Activated CD4-positive, alpha-beta T cell treated with anti-CD3 and anti-CD28 coated beads, Interleukin-2, amount 50 U/mL, for 4 hours (primary cell): Measurements from ENCODE around the gene MMP14.
"Not testable (repeated sequence)": the region's sequence is repeated elsewhere in the genome, so short reads cannot be mapped to it uniquely, and the experiment has no call there.

Source experiments
- DNase-seq, 2 experiments: peaks; one replicate each; pipeline ENCODE4 v3.0.0-alpha.2; 2020

Gene MMP14

DNA sequence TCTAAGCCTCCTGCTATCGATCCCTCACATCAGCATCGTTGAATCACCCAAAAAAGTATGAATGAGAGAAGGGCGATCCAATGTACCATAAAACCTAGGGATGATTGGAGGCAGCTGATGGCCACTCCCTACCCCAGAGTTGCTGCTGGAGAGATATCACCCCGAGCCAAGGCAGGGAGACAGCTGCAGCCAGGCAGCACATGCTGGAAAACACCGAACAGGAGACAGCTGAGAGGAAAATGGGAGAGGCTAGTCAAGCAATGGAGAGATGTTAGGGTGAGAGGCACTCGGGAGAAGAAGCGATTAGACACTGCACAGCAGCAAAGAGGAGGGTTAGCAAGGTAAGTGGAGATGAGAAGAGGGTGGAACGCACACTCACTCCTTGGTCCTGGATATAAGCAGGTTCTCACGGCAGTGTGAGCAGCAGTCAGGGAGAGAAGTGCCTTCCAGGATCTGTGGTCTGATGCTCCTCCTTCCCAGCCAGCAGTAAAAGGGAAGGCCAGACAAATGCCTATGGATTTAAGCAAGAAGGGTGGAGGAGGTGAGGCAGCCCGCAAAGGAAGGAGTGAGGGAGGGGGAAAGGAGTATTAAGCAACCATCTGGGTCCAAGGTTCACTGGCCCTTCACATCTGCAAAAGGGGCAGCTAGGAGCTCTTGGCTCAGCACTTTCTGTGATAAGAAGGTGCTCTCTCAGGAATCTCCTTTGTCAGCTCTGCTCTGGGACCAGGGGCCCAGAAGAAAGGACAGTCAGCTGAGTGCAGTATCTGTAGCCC is 21.3 kb upstream of the MMP14 start, which contains the start of gene SLC7A7:
Gene SLC7A7 (minus strand): TSS at position 495 of the 773 bp plus-strand sequence. CDS start 2,037 bp downstream, outside the sequence.
- no peak for DNase-seq

DNA sequence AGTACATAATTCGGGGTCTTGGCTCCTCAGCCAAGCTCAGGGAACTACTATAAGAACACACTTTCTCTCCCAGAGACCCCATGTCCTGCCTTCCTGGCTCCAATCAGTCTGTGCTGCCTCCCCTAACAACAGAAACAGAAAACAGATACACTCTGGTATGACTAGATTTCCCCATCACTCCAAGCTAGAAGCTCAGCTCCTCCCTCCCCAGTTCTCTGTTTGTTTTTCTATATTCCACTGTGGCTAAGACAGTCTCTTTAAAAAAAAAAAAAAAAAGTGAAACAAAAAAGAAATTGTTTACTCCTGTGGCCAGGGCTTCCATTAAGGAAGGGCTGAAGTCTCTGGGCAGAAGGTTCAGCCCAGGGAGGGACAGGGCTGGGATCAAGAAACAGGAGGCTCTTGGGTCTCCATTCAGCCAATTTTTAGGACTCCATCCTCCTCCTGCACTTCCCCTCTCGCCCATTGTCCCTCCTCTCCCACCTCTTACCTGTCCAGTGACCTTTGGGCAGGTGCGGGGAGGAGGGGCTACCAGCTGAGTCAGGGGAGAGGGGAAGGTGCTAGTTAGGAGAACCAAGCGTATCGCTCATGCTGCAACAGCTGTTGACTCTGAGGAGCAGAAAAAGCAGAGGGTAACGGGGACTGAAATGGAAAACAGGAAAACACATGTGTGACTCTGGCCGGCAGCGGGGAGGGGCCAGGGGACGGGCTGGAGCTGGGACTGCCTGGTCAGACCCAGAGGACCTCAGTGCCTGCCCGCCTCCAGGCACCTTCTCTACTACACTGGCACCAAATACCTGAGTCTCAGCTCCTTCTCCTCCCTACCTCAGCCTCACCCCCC is 17.0 kb upstream of the MMP14 start:
- DNase-seq = no peak

GRCh38 chr14:22820731-22821130 is 15.7 kb upstream of the MMP14 start:
- DNase-seq = no peak

DNA sequence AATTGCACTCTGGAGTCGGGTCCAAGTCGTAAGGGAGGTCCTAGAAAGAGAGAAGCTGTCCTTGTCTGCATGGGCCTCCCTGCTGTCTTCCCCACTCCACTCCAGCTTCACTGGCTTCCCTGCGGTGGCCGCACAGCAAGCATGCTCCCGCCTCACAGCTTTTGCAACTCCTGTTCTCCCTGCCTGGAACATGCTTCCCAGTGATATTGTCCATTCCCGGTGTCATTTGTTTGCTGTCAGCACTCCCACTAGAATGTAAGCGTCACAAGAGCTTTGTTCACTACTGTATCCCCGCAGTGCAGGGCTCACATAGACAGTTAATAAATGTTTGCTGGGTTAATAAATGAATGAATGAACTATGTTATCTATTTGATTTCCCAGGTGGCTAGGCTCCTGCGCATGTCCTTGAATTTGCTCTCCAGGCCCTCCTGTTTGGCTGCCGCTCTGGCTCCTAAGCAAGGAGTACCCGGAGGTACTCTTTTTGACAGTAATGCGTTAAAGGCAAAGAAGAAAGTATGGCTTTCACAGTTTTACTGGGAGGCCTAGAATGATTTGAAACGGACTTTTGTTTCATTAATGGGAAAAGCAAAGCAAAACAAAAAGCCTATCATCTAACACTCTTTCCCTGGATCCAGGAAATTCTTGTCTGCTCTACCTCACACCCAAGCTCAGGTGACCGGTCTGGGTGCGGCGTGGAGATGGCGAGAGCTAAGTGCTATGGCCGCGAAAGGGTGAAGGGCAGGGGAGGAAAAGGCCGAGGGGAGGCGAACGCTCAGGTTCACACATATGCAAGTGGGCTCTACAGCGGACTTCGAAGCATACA is 15.0 kb upstream of the MMP14 start:
- DNase-seq = no peak

GRCh38 chr14:22822016-22822570 is 14.3 kb upstream of the MMP14 start:
- no peak for DNase-seq

DNA sequence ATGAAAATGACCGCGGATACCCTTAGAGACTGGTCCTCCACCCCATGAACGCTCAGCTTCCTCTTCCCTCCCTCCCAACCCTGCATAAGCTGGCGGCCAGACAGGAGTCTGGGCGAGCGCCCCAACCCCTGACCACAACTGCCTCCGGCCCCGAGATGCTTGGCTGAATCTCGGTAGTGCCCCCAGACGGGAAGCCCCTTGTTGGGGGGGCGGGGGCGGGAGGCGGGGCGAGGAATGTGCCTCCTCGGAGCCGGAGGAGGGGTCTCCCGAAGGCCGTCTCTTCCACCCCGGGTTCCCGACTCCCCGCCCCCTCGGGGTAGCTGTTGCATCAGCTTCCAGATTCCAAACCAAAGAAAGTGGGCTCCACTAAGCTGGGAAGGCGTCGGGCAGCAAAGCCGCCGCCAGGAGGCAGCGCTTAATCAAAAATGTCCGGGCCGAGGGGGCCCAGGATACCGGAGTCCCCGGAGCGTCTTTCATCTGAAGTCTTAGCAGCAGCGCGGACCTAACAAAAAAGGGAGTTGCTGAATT is 13.8 kb upstream of the MMP14 start:
- peak; percentile 60 to 62 for DNase-seq

- no peak for DNase-seq
These were observed 11.6 kb upstream of the MMP14 start for GRCh38 chr14:22824711-22825359.

GRCh38 chr14:22829076-22829660 is 7.2 kb upstream of the MMP14 start:
- DNase-seq = not testable (repeated sequence)

- peak; percentile 87 to 88 for DNase-seq
These were observed 6.5 kb upstream of the MMP14 start, which contains the start of gene MRPL52 for GRCh38 chr14:22829661-22830442. Gene MRPL52, plus strand, starts transcription at chr14:22829887. Its CDS starts 26 bp downstream, at chr14:22829913.

GRCh38 chr14:22830443-22831010 is 5.9 kb upstream of the MMP14 start:
- no peak for DNase-seq

GRCh38 chr14:22835505-22835904 is 880 bp upstream of the MMP14 start:
- DNase-seq = no peak

DNA sequence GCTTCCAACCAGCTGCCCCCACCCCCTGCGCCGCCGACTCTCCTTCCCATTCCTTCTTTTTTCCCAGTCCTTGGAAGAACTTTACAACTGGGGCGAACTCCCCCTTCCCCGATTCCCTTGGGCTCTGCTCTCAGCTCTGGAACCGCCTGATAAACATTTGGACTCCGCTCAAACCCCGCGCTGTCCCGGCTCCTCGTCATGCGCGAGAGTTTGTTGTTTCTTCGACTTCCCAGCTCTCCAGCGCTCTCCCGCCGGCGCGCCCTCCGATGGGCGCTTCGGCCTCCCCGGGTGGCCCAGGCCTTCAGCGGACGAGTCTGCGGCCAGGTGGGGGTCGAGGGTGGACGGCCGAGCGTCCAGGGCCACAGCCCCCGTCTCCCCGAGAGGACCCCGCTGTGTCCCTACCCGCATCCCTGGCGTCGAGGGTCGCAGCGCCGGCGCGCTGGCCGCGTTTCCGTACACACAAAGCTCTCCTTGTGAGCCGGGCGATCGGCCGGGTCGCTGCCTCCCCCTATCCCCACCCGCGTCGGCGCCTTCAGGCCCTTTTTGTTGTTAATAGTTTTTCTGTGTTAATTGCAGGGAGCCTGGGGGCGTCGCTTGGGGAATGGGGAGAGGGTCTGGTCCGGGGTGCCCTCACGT is 847 bp downstream of the MMP14 start:
- no peak for DNase-seq

GRCh38 chr14:22837750-22838538 is 1.6 kb downstream of the MMP14 start:
- no peak for DNase-seq

- no peak for DNase-seq
These were observed 2.3 kb downstream of the MMP14 start for GRCh38 chr14:22838631-22839041.

DNA sequence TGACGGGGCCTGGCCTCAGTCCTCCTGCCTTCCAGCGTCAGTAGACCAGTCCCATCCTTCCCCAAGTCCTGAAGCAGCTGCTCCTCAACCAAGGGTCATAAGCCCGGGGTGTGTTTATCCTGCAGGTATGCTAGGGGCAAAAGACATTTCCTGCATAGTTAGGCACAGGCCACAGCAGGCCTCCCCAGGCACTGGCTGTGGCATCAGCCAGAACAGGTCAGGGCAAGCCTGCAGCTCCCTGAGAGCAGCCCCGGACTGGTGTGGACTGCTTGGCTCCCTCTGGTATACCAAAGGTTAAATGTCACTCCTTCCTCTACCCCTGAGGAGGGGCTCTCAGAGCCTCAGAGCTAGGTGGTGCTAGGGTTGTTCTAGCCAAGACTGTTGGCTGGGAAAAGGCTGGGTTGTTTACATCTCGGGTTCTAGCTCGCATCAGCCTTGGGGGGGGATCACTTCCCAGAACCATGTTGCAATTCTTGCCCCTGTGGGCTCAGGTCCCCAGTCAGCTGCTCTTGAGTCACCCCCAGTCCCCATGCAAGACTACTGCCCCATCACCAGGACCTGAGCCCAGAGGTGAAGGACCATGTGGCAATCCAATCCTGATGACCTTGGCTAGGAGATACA is 2.9 kb downstream of the MMP14 start:
- DNase-seq = no peak

- no peak for DNase-seq
These were observed 4.9 kb downstream of the MMP14 start for GRCh38 chr14:22841311-22841710.

- no peak for DNase-seq
These were observed 5.4 kb downstream of the MMP14 start for GRCh38 chr14:22841769-22842168.
